Adipose tissue (tissue), 3 donors: ENCODE measurements around the gene OSTM1. TPM values are rescaled to one million over a fixed set of nuclear protein-coding genes. Genes with fewer than 3 reads are reported as not detected.
"Not testable (repeated sequence)": the region's sequence is repeated elsewhere in the genome, so short reads cannot be mapped to it uniquely, and the experiment has no call there.

Source experiments
- H3K27ac ChIP-seq: one replicate; pipeline ENCODE4 v1.5.1; 2013; ENCODE audit warnings: low read depth, low read length
- WGBS, 3 donors: extraction: QIAGEN DNeasy Blood & Tissue Kit; methylation state at CpG; one replicate each; pipeline ENCODE4 v1.1.7; 2013; 5-methylcytosine and 5-hydroxymethylcytosine counted together
- polyA plus RNA-seq, 3 donors: library from polyadenylated mRNA; stranded (reverse); fragments of 200-250 nt; gene quantifications; one replicate each; pipeline ENCODE4 v1.2.3, GENCODE V29; 2013
- donor health status: healthy with polysubstance abuse.
- donor health status: Bipolar disorder and iron deficiency.
- donor health status: healthy.

OSTM1 gene
- polyA plus RNA-seq, 3 donors = 6.5 to 19.8 (median 12.5) TPM

DNA sequence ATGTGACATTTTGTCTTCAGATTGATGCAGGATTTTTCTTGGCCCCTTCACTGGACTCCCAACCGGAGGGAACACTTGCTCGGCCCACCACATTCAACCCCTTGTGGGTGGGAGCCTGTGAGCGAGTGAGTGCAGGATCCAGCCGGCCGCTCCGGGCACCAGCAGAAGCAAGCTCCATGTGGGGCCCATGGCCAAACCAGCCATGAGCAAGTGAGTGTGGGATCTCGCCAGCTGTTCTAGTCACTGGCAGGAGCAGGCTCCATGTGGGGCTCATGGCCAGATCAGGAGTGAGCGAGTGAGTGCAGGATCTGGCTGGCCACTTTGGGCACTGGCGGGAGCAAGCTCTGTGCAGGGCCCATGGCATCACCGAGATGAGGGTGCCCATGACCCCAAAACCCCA lies 42.6 kb downstream of the OSTM1 start:
- WGBS, 3 donors = 61 to 97% (median 96%) methylated on average over 10 of the region's 10 CpGs
- no peak overlapping the region for H3K27ac ChIP-seq

DNA sequence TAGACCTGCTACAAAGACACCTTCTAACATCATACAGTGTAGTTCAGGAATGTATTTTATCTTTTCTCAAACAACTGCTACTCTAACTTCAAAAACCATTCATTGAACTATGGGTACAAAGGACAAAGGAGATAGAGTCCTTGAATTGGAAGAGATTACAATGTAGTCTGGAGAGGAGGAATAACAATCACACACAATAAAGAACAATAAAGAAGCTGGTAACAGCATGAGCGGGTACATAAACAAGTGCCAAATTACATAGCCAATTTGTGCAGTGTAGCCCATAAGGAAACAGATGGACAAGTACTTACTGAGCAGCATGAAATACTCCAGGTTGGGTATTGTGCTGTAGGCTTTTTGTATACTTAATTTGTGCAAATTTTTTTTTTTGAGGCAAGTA lies 44.3 kb downstream of the OSTM1 start:
- 89 to 90% (median 90%) methylated on average over 1 of the region's 1 CpG for WGBS, 3 donors
- no peak overlapping the region for H3K27ac ChIP-seq

DNA sequence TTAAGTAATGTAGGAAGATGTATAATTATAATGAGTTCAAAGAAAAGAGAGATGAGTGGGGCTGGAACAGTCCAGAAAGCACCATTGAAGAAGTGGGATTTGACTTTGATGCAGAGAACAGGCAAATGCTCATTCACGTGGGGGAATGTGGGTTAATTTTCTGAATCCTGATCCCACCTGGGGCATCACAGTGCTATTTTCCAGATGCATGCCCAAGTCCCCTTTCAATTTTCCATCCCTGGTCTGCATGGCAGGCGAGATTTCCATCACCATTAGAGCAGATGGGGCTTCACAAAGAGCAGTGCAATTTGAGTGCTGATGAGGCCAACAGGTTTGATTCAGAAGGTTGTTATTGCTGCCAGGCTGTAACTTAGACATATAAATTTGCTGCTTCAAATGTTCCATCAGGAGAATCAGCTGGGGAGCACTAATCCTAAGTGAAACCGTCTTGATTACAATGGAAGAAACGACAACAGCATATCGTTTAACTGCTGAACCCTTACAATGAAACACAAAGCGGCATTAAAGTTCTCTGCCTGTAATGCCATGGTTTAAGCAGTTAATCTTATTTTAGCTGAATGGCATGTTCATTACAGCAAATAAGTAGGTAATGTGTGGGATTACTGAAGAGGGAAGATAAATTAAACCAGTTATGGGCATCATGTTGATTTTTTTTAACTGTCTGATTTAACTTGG lies 45.2 kb downstream of the OSTM1 start:
- H3K27ac ChIP-seq = no peak overlapping the region
- 79 to 90% (median 87%) methylated on average over 6 of the region's 6 CpGs for WGBS, 3 donors

DNA sequence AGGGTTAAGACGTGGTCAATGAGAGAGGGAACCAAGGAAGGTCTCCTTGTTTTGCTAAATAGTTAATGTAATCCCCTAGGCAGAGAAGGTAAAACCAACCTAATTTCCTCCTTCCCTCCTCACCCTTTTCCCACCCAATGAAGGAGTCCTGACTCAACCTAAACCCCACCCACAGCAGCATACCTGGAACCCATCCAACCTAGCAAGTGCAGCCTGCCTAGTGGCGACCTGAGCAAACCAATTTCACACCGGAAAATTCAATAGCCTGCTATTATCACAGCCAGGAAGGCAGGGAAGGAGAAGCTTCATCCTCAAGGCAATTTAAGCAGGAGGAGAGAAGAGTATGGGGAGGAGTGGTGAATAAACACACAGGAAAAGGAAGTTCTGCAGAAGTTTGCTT lies 46.9 kb downstream of the OSTM1 start:
- no peak overlapping the region for H3K27ac ChIP-seq
- 51 to 72% (median 68%) methylated on average over 3 of the region's 3 CpGs for WGBS, 3 donors

DNA sequence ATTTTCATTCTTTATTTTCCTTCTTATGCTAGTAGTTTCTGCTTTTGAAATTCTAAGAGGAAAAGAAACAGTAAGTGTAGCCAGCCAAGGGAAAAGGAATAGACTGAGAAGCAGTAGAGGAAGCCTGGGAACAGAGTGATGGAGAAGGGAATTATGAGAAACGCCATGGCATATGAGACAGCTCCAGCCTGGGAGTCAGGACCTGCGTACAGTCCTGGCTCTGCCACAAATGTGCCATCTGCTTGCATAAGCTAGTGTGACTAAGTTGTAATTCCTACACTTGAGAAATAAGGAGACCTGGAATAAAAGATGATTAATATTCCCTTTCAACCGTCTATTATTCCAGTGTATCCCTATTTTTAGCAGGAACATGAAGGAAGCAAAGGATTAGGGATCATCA lies 47.5 kb downstream of the OSTM1 start:
- H3K27ac ChIP-seq = no peak overlapping the region
- 80 to 83% (median 82%) methylated on average over 3 of the region's 3 CpGs for WGBS, 3 donors

DNA sequence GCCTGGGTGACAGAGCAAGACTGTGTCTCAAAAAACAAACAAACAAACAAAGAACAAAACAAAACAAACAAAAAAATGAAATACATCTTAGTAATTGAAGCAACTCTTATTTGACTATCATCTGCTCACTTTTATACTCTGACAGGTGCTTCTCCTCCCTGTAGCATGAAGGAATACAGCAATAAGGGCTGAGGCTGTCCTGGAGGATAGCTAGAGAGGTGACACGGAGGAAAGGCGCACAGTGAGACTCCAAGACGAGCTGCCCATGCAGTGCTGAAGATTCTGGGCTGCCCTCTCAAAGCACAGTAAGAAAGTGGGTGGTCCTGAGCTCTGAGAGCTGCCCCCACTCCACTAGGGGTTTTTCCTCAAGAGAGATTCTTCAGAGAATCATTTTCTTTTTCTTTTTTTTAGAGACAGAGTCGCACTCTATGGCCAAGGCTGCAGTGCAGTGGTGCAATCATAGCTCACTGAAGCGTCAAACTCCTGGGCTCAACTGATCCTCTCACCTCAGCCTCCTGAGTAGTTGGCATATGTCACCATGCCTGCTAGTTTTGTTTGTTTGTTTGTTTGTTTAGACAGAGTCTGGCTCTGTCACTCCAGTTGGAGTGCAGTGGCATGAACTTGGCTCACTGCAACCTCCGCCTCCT lies 50.0 kb downstream of the OSTM1 start:
- H3K27ac ChIP-seq = no peak overlapping the region
- 89 to 97% (median 93%) methylated on average over 6 of the region's 6 CpGs for WGBS, 3 donors

DNA sequence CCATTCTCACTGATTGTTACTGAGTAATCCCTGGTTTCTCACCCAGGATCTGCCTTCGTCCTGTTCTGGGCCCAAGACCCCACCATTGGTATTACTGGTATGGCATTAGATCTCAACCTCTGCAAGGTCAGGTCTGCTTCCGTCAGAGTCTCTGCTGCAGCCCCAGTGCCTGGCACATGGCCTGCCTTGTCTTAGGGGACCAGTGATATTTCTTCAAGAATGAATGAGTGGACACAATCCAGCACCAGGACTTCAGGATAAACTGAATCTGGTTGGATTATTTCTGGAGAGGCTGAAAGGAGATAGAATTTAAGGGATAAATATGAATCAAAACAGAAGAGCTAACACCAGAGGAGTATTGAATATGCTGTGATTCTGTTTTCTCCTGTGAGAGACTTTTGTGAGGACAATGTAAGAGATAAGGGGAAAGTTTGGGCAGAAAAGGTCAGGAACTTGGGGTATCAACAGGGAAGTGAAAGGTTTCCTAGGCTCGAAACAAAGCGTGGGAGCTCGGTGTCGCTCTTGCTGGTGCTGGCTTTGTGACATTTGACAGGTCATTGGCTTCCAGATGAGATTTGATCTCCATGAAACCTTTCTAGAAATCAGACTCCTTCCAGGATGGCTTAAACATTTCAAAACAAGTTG lies 53.9 kb downstream of the OSTM1 start:
- H3K27ac ChIP-seq = no peak overlapping the region

DNA sequence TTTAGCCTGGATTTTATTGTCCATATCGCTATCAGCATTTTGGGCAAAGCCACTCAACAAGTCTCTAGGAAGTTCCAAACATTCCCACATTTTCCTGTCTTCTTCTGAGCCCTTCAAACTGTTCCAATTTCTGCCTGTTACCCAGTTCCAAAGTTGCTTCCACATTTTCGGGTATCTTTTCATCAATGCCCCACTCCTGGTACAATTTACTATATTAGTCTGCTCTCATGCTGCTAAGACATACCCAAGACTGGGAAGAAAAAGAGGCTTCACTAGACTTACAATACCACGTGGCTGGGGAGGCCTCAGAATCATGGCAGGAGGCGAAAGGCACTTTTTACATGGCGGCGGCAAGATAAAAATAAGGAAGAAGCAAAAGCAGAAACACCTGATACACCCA lies 58.3 kb downstream of the OSTM1 start:
- not testable (repeated sequence) for H3K27ac ChIP-seq
- WGBS, 3 donors = 87 to 93% (median 91%) methylated on average over 6 of the region's 6 CpGs

More for the DNA sequence above, 53.9 kb downstream of the OSTM1 start:
- 84 to 91% (median 89%) methylated on average over 6 of the region's 6 CpGs for WGBS, 3 donors

DNA sequence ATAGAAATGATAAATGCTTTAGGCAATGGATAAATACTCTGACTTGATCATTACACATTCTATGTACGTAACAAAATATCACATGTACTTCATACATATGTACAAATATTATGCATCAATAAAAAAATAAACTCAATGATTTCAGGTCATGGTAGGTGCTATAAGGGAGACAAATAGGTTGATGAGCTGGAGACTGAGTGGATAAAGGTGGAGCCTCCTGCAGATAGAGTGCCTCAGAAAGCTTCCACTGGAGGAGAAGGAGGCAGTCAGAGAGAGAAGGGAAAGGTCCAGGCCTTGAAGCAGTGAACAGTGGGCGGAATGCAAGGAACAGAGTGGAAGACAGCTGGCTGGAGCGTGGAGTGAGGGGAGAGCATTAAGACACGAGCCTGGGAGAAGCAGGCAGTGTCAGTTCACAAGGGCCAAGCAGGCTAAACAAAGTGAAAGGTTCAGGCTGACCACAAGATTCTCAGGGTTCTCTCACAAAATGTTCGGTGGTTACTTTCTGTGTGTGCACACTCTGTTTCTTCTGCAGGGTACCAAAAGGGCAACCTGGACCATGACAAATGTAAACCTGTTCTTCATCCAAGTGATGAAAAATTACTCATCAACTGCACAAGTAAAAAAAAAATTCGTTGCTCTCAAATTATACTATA lies 60.6 kb downstream of the OSTM1 start:
- no peak overlapping the region for H3K27ac ChIP-seq
- 66 to 79% (median 71%) methylated on average over 6 of the region's 6 CpGs for WGBS, 3 donors

DNA sequence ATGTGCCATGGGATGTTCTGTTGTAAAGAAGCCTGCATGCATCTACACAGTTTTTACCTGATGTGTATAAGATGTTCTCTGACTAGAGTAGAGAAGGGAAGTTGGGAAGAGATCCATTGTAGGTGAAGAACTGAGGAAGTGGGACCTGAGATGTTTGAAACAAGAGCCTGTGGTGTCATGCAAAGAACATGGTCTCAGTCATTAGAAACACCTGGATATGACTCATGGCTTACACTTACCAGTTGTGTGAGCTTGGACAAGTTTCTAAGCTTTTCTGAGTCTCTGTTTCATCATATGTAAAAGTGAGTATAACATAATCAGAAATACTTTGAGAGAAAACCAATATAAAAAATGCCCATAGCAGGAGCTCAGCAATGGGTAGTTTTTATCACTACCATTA lies 64.6 kb downstream of the OSTM1 start:
- no peak overlapping the region for H3K27ac ChIP-seq

DNA sequence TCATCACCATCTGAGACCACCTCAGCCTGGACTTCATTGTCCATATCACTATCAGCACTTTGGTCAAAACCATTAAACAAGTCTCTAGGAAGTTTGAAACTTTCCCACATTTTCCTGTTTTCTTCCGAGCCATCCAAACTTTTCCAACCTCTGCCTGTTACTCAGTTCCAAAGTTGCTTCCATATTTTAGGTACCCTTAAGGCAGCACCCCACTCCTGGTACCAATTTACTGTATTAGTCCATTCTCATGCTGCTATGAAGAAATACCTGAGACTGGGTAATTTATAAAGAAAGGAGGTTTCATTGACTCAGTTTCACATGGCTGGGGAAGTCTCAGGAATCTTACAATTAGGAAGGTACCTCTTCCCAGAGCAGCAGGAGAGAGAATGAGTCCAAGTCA lies 65.3 kb downstream of the OSTM1 start:
- 94 to 96% (median 94%) methylated on average over 1 of the region's 1 CpG for WGBS, 3 donors
- not testable (repeated sequence) for H3K27ac ChIP-seq

DNA sequence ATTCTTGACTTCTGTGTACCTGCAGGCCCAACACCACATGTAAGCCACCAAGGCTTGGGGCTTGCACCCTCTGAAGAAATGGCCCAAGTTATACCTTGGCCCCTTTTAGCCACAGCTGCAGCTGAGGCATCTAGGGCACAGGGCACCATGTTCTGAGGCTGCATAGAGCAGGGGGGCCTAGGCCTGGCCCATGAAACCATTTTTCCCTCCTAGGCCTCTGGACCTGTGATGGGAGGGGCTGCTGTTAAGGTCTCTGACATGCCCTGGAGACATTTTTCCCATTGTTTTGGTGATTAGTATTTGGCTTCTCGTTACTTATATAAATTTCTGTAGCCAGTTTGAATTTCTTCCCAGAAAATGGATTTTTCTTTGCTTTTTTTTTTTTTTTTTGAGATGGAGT lies 66.2 kb downstream of the OSTM1 start:
- WGBS, 3 donors = 71 to 96% (median 91%) methylated on average over 1 of the region's 1 CpG
- no peak overlapping the region for H3K27ac ChIP-seq

DNA sequence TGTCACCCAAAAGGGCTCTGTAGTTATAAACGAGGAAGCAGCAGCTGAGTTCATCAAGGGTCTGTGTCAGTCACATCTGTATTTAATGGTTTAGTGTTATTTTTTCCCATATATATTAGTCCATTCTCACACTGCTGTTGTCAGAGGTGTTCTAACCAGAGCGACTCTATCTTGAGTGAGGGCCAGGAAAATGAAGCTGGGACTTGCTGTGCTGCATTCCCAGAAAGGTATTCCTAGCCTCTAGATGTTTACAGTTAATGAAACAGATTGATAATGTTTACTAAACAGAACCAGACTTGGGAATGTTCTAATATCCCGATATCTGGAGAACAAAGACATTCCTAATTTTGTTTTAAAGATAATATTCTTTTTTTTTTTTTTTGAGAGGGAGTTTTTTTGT lies 68.6 kb downstream of the OSTM1 start:
- no peak overlapping the region for H3K27ac ChIP-seq
- 64 to 81% (median 80%) methylated on average over 3 of the region's 3 CpGs for WGBS, 3 donors

DNA sequence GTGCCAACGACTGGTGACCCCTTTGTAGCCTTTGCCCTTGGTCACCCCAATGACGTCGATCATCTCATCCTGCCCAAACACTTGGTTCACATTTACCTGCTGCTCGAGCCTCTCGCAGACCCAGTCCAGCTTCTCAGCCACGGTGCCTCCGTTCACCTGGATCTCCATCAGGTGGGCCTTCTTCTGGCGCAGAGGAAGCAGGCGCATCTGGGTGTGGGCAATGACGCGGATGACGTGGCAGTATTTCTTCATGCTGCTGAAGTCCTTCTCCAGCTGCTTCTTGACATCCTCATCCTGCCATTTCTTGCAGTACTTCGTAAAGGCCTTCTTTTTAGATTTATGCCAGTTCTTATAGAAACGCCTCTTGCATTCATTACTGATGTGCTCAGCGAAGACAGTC lies 69.7 kb downstream of the OSTM1 start:
- no peak overlapping the region for H3K27ac ChIP-seq
- 95 to 96% (median 96%) methylated on average over 15 of the region's 15 CpGs for WGBS, 3 donors

DNA sequence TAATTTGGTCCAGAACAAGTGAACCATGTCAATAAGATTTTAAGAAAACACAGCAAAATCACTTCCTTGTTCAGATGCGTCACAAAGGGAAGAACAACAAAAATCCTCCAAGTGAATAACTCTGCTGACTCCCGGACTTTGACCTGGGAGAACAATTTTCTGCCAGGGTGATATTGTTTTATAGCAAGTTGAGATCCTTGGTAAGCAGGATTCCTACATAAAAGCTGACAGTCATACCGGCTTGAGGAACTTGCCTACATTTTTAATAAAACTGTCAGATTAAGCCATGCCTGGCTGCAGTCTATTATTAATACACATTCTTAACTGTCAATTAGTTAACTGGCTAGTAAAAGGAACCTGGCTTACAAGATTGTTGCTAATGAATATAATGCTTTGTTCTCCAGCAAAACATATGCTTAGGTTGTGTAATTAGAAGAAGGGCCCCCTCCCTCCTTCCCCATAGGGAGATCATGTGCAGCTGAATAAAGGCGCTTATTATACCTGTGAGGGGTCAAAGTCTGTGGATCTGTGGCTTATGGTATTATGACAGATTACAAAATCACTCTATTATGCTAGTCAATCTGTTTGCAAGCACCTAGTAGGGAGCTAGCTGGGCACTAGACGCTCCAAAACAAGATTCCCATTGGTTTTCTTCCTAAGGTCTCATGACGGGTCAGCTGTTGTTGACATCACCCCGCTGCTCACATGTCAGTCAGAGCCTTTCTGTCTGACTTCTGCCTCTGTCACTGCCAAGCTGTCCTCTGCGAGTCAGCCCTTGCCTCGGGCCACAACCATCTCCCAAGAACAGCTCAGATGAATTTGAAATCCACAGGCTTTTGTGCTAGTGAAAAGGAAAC lies 71.9 kb downstream of the OSTM1 start:
- H3K27ac ChIP-seq = no peak overlapping the region
- WGBS, 3 donors = 23 to 66% (median 51%) methylated on average over 9 of the region's 9 CpGs

DNA sequence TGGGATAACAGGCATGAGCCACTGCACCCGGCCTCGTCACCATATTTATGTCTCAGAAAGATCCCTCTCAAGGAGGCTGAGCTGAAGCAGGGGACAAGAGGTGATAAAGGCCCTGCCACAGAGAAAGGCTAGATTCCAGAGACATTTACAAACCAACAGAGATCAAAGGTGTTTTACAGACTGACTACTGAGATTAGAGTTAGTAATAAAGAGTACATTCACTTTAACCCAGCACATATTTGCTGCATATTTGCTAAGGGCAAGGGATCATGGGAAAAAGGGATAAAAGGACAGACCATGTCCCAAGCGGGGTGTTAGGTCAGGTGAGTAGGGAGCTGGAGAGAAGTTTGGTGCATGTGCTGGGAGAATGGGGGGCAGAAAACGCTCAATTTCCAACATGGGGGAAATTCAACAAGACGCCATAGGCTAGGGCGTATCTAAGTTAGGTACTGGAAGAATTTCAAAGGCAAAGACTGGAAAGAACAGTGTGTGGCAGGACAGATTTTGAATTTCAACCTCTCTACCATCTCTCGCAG lies 72.8 kb downstream of the OSTM1 start:
- H3K27ac ChIP-seq = no peak overlapping the region
- 84 to 94% (median 92%) methylated on average over 7 of the region's 7 CpGs for WGBS, 3 donors

DNA sequence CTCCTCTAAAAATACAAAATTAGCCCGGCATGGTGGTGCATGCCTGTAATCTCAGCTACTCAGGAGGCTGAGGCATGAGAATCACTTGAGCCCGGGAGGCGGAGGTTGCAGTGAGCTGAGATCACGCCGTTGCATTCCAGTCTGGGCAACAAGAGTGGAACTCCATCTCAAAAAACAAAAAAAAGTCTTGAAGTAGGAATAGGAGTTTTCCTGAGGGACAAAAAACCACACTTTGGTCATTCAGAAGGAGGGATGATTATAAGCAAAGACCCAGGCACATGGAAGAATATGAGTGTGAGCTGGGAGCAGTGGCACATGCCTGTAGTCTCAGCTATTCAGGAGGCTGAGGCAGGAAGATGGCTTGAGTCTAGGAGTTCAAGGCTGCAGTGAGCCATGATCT lies 74.3 kb downstream of the OSTM1 start:
- 88 to 95% (median 94%) methylated on average over 5 of the region's 5 CpGs for WGBS, 3 donors
- not testable (repeated sequence) for H3K27ac ChIP-seq

DNA sequence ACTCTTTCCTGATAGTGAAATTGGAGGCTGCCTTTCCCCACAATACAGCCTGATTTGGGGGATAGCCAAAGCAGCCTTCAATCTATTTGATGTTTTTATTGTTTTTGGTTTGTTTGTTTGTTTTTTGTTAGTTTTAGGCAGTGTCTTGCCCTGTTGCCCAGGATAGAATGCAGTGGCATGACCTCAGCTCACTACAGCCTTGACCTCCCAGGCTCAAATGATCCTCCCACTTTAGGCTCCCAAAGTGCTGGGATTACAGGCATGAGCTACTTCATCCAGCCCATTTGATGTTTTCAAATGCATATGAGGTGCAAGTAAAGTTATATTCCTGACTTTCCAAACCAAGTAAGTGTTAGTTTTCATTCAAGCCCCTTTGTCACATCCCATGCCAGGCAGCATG lies 75.2 kb downstream of the OSTM1 start:
- no peak overlapping the region for H3K27ac ChIP-seq
